HCT116 (cell line): ENCODE results near the gene CRADD.

ENCODE experiments used
- ATF3 ChIP-seq: IDR thresholded peaks from 2 replicates; pipeline ENCODE4 v1.6.1; 2012
- CTCF ChIP-seq, 3 experiments: fragments of 200-600 bp in 1 of 3; sonication (generic) in 1 of 3; IDR thresholded peaks in 2 of 3; conservative IDR thresholded peaks in 1 of 3; 2 replicates each; pipeline ENCODE4 v1.5.1; 2012 to 2017; ENCODE audit warnings: low read depth in 2 of 3, low read length in 2 of 3, antibody characterized with exemption in 1 of 3, borderline replicate concordance in 1 of 3, control low read depth in 1 of 3, mild to moderate bottlenecking in 1 of 3, mixed read lengths in 1 of 3, mixed run types in 1 of 3, moderate library complexity in 1 of 3; ENCODE audit not compliant: insufficient read depth in 1 of 3
- EZH2 ChIP-seq: fragments of 200-600 bp; sonication (generic); IDR thresholded peaks from 2 replicates; pipeline ENCODE4 v1.6.1; 2017; ENCODE audit warnings: antibody characterized with exemption, mixed run types
- MAX ChIP-seq: IDR thresholded peaks from 2 replicates; pipeline ENCODE4 v1.6.1; 2012
- POLR2A ChIP-seq: IDR thresholded peaks from 2 replicates; pipeline ENCODE4 v1.7.0; 2011; ENCODE audit warnings: borderline replicate concordance; ENCODE audit not compliant: insufficient read depth, insufficient read length; ENCODE audit errors: extremely low read depth
- SRF ChIP-seq: IDR thresholded peaks from 2 replicates; pipeline ENCODE4 v1.6.1; 2012; ENCODE audit warnings: low read depth

- TF ChIP-seq EZH2 (no peak), MAX (no peak), ATF3 (no peak), POLR2A (no peak), SRF (no peak), CTCF (IDR thresholded peaks at IDR 0.05 in 2 of 3, conservative IDR thresholded peaks at IDR 0.05 in 1 of 3; ENCODE audit: borderline replicate concordance in 1 of 3, insufficient read depth in 1 of 3, low read depth in 2 of 3, low read length in 2 of 3) (no peak)
Observed at GRCh38 chr12:93915411-93915810, 238.2 kb downstream of the CRADD start.
